Transverse colon (tissue), 4 donors: ENCODE data around the gene TAX1BP1. TPM values are rescaled to one million over a fixed set of nuclear protein-coding genes. Genes with fewer than 3 reads are reported as not detected.

Experiments
- DNase-seq: peaks from one replicate; pipeline ENCODE4 v3.0.0-alpha.2; 2019
- H3K27ac ChIP-seq, 4 donors: fragments of 200-600 bp; sonication (generic); 2 replicates each; pipeline ENCODE4 v1.5.1; 2016 to 2018; ENCODE audit warnings: inconsistent platforms in 4 of 4
- H3K27me3 ChIP-seq: fragments of 200-600 bp; sonication (generic); 2 replicates; pipeline ENCODE4 v1.5.1; 2017; ENCODE audit warnings: inconsistent platforms
- H3K36me3 ChIP-seq, 4 donors: fragments of 200-600 bp; sonication (generic); 2 replicates each; pipeline ENCODE4 v1.5.1; 2017 to 2019; ENCODE audit warnings: inconsistent platforms in 4 of 4
- H3K4me1 ChIP-seq, 4 donors: fragments of 200-600 bp; sonication (generic); 2 replicates each; pipeline ENCODE4 v1.5.1; 2017 to 2020; ENCODE audit warnings: inconsistent platforms in 4 of 4
- H3K4me3 ChIP-seq, 4 donors: fragments of 200-600 bp; sonication (generic); 1 replicate in 1 of 4; 2 replicates in 3 of 4; pipeline versions ENCODE4 v1.5.1 to v1.6.1; 2017 to 2019; ENCODE audit warnings: inconsistent platforms in 4 of 4
- H3K9me3 ChIP-seq, 2 donors: fragments of 200-600 bp; sonication (generic); 2 replicates each; pipeline ENCODE4 v1.5.1; 2017 to 2019; ENCODE audit warnings: inconsistent platforms in 2 of 2
- CTCF ChIP-seq, 5 experiments: fragments of 200-600 bp in 3 of 5; fragments of 450-650 bp in 2 of 5; sonication (generic) in 3 of 5; IDR thresholded peaks; 1 replicate in 2 of 5; 2 replicates in 3 of 5; pipeline ENCODE4 v1.5.1; 2016 to 2017; ENCODE audit warnings: antibody characterized with exemption in 5 of 5, inconsistent platforms in 3 of 5, mild to moderate bottlenecking in 2 of 5, moderate library complexity in 1 of 5
- EP300 ChIP-seq: sonication (generic); formaldehyde crosslinking; IDR thresholded peaks from one replicate; pipeline ENCODE4 v1.6.1; 2017; ENCODE audit warnings: antibody characterized with exemption, low read depth
- POLR2A ChIP-seq: fragments of 450-650 bp; IDR thresholded peaks from one replicate; pipeline ENCODE4 v1.6.1; 2016; ENCODE audit warnings: antibody characterized with exemption, mild to moderate bottlenecking, moderate library complexity
- POLR2AphosphoS5 ChIP-seq, 3 donors: sonication (generic); formaldehyde crosslinking; IDR thresholded peaks; one replicate each; pipeline ENCODE4 v1.6.1; 2016; ENCODE audit warnings: antibody characterized with exemption in 3 of 3
- WGBS, 2 donors: methylation state at CpG; one replicate each; pipeline ENCODE4 v1.1.5; 2018; ENCODE audit warnings: low coverage in 1 of 2; 5-methylcytosine and 5-hydroxymethylcytosine counted together
- in situ Hi-C, 4 donors: fragments of 200-750 bp; cut with MboI; loops; one replicate each; pipeline versions ENCODE4 v1.15.0 to v1.15.1; 2017; ENCODE audit warnings: low sequenced_read_pairs in 3 of 4, low pct_ligation_motif_present in 1 of 4, low pct_unique_long_range_greater_than_20kb in 1 of 4
- intact Hi-C: fragments of 100-400 bp; cut with DNase I; formaldehyde crosslinking; loops from one replicate; pipeline ENCODE4 v1.15.1; 2023; ENCODE audit warnings: low total_unique reads
- total RNA-seq, 4 donors: library from RNA; depleted of rRNA; stranded (reverse); fragments of >200 nt; gene quantifications; one replicate each; pipeline ENCODE4 v1.1.0, GENCODE V29; 2016

TAX1BP1 gene
- total RNA-seq, 4 donors from 2014 or later: 67.9 to 133 (median 123) TPM

GRCh38 chr7:27784399-27785053 lies 44.6 kb downstream of the TAX1BP1 start:
- Histone ChIP-seq H3K4me1 (peaks cover 0 to 11% (median 7%) of the 10 kb centered on the region in 4 donors), H3K27me3 (no peaks in the 10 kb centered on the region), H3K36me3 (peaks cover 0 to 26% (median 12%) of the 10 kb centered on the region in 4 donors), H3K27ac (no peak overlapping the region), H3K9me3 (no peaks in the 10 kb centered on the region), H3K4me3 (no peak overlapping the region)
- DNase-seq: no peak
- in situ Hi-C loops: loop anchor here in 1 of 4 donors (25.0 kb wide), 1 partner anchor 572 kb away; the partner anchor contains the start of gene HOXA13
- WGBS, 2 donors: 36 to 46% methylated on average over 4 to 6 of the region's 6 CpGs
- intact Hi-C loops: no loop called here
- peak; percentile 48 to 58 (median 57) for TF ChIP-seq CTCF (IDR thresholded peaks at IDR 0.05)
- no peak for TF ChIP-seq POLR2AphosphoS5 (IDR thresholded peaks at IDR 0.05)
- no peak for TF ChIP-seq POLR2A
- TF ChIP-seq EP300: no peak

- Histone ChIP-seq H3K27me3 (no peaks in the 10 kb centered on the region), H3K27ac (no peak overlapping the region), H3K9me3 (no peaks in the 10 kb centered on the region), H3K4me1 (peaks cover 0 to 8% (median 4%) of the 10 kb centered on the region in 4 donors), H3K36me3 (peaks cover 0 to 51% (median 22%) of the 10 kb centered on the region in 4 donors), H3K4me3 (no peak overlapping the region)
- DNase-seq: no peak
- intact Hi-C loops (no loop called here), in situ Hi-C loops (loop anchor here in 1 of 4 donors (25.0 kb wide), 1 partner anchor 576 kb away; the partner anchor contains the start of gene HOXA13)
- TF ChIP-seq CTCF (IDR thresholded peaks at IDR 0.05) (no peak), POLR2A (no peak), POLR2AphosphoS5 (IDR thresholded peaks at IDR 0.05) (no peak), EP300 (no peak)
These were observed 48.5 kb downstream of the TAX1BP1 start for GRCh38 chr7:27788437-27788836.

GRCh38 chr7:27793780-27794179 lies 53.8 kb downstream of the TAX1BP1 start:
- no peak overlapping the region for H3K27ac ChIP-seq
- no peaks in the 10 kb centered on the region for H3K27me3 ChIP-seq
- no peak for DNase-seq
- in situ Hi-C loops: loop anchor here in 1 of 4 donors (25.0 kb wide), 1 partner anchor 581 kb away; the partner anchor contains the start of gene HOXA13
- H3K36me3 ChIP-seq: peaks cover 0 to 64% (median 28%) of the 10 kb centered on the region in 4 donors
- no peak for TF ChIP-seq CTCF (IDR thresholded peaks at IDR 0.05)
- no peak for TF ChIP-seq EP300
- no peak for TF ChIP-seq POLR2A
- no peak for TF ChIP-seq POLR2AphosphoS5 (IDR thresholded peaks at IDR 0.05)
- intact Hi-C loops: no loop called here
- H3K9me3 ChIP-seq: no peaks in the 10 kb centered on the region
- H3K4me1 ChIP-seq: no peaks in the 10 kb centered on the region
- WGBS, 2 donors: 58 to 64% methylated on average over 1 of the region's 1 CpG
- H3K4me3 ChIP-seq: no peak overlapping the region

- H3K27me3 ChIP-seq: no peaks in the 10 kb centered on the region
- no peaks in the 10 kb centered on the region for H3K4me1 ChIP-seq
- H3K27ac ChIP-seq: no peak overlapping the region
- no peak overlapping the region for H3K4me3 ChIP-seq
- 92 to 98% methylated on average over 1 of the region's 1 CpG for WGBS, 2 donors
- H3K36me3 ChIP-seq: peaks cover 0 to 64% (median 26%) of the 10 kb centered on the region in 4 donors
- intact Hi-C loops (no loop called here), in situ Hi-C loops (loop anchor here in 1 of 4 donors (25.0 kb wide), 1 partner anchor 584 kb away; the partner anchor contains the start of gene HOXA13)
- no peaks in the 10 kb centered on the region for H3K9me3 ChIP-seq
- no peak for TF ChIP-seq CTCF (IDR thresholded peaks at IDR 0.05)
- TF ChIP-seq POLR2A: no peak
- no peak for TF ChIP-seq EP300
- no peak for TF ChIP-seq POLR2AphosphoS5 (IDR thresholded peaks at IDR 0.05)
- no peak for DNase-seq
These were observed 56.0 kb downstream of the TAX1BP1 start for GRCh38 chr7:27795977-27796376.
